Activated T-cell treated with anti-CD3 and anti-CD28 coated beads for 4 hours (primary cell): ENCODE results near the gene CMTR1.
A peak's percentile ranks its signal among the peaks of the same experiment; 100 is the strongest.

Experiments
- DNase-seq: peaks from one replicate; pipeline ENCODE4 v3.0.0-alpha.2; 2020

CMTR1 gene

GRCh38 chr6:37479266-37479854 is 46.3 kb downstream of the CMTR1 start:
- DNase-seq, result no peak

- no peak for DNase-seq
Observed at GRCh38 chr6:37480118-37480736, 47.2 kb downstream of the CMTR1 start.

- DNase-seq, result no peak
Observed at GRCh38 chr6:37480951-37481534, 48.0 kb downstream of the CMTR1 start.

- DNase-seq, result no peak
Observed at GRCh38 chr6:37481711-37482605, 48.9 kb downstream of the CMTR1 start.

- DNase-seq, result no peak
Observed at GRCh38 chr6:37482606-37483251, 49.7 kb downstream of the CMTR1 start.

- no peak for DNase-seq
Observed at GRCh38 chr6:37483252-37483901, 50.4 kb downstream of the CMTR1 start.

- peak; percentile 75 for DNase-seq
Observed at GRCh38 chr6:37483917-37484785, 51.1 kb downstream of the CMTR1 start.

GRCh38 chr6:37484786-37485170 is 51.8 kb downstream of the CMTR1 start:
- DNase-seq, result no peak

- no peak for DNase-seq
Observed at GRCh38 chr6:37485291-37485702, 52.3 kb downstream of the CMTR1 start.

- no peak for DNase-seq
Observed at GRCh38 chr6:37486121-37486839, 53.3 kb downstream of the CMTR1 start.

GRCh38 chr6:37487591-37488380 is 54.8 kb downstream of the CMTR1 start:
- DNase-seq, result no peak

GRCh38 chr6:37488476-37488875 is 55.5 kb downstream of the CMTR1 start:
- DNase-seq, result no peak

- DNase-seq, result no peak
Observed at GRCh38 chr6:37489697-37490336, 56.8 kb downstream of the CMTR1 start.

GRCh38 chr6:37490536-37491170 is 57.6 kb downstream of the CMTR1 start:
- DNase-seq, result no peak

GRCh38 chr6:37491171-37491829 is 58.3 kb downstream of the CMTR1 start:
- no peak for DNase-seq

- no peak for DNase-seq
Observed at GRCh38 chr6:37491830-37492208, 58.8 kb downstream of the CMTR1 start.

GRCh38 chr6:37492236-37492972 is 59.4 kb downstream of the CMTR1 start:
- DNase-seq, result no peak
